ENCODE results near the gene PGBD1.

Gene PGBD1

GRCh38 chr6:28281288-28282064, at the start of gene PGBD1:
TSS of gene PGBD1 (plus strand) at chr6:28281572. CDS start at chr6:28283814, 2,242 bp downstream.
- DNase-seq: peak; percentile 43

GRCh38 chr6:28232785-28233184, 48.6 kb upstream of the PGBD1 start:
- no peak for DNase-seq

- DNase-seq: no peak
Observed at GRCh38 chr6:28235912-28236452, 45.4 kb upstream of the PGBD1 start.

- DNase-seq: no peak
Observed at GRCh38 chr6:28239636-28240035, 41.7 kb upstream of the PGBD1 start.

GRCh38 chr6:28240471-28240870, 40.9 kb upstream of the PGBD1 start:
- DNase-seq: no peak

- DNase-seq: no peak
Observed at GRCh38 chr6:28243946-28244345, 37.4 kb upstream of the PGBD1 start.

- DNase-seq: no peak
Observed at GRCh38 chr6:28245206-28245941, 36.0 kb upstream of the PGBD1 start.

GRCh38 chr6:28248916-28249315, 32.5 kb upstream of the PGBD1 start:
- no peak for DNase-seq

- no peak for DNase-seq
Observed at GRCh38 chr6:28250747-28251146, 30.6 kb upstream of the PGBD1 start.

GRCh38 chr6:28251661-28252008, 29.7 kb upstream of the PGBD1 start:
- no peak for DNase-seq

- peak; percentile 90 for DNase-seq
Observed at GRCh38 chr6:28252009-28252975, 29.1 kb upstream of the PGBD1 start, which contains the start of gene ZKSCAN4. TSS of gene ZKSCAN4 (minus strand) at chr6:28252269. CDS start at chr6:28251980, 289 bp downstream.

- no peak for DNase-seq
Observed at GRCh38 chr6:28254121-28254519, 27.3 kb upstream of the PGBD1 start.

- DNase-seq: no peak
Observed at GRCh38 chr6:28257042-28257441, 24.3 kb upstream of the PGBD1 start.

GRCh38 chr6:28258877-28259777, 22.2 kb upstream of the PGBD1 start, which contains the start of gene NKAPL:
TSS of gene NKAPL (plus strand) at chr6:28259297. CDS start at chr6:28259372, 75 bp downstream.
- DNase-seq: peak; percentile 58

GRCh38 chr6:28263922-28264321, 17.4 kb upstream of the PGBD1 start:
- no peak for DNase-seq

- no peak for DNase-seq
Observed at GRCh38 chr6:28264834-28265401, 16.5 kb upstream of the PGBD1 start.

GRCh38 chr6:28266563-28266961, 14.8 kb upstream of the PGBD1 start:
- no peak for DNase-seq

GRCh38 chr6:28266962-28267694, 14.2 kb upstream of the PGBD1 start, which contains the start of gene ZSCAN26:
TSS of gene ZSCAN26 (plus strand) at chr6:28267143. CDS start at chr6:28271920, 4,777 bp downstream.
- DNase-seq: peak; percentile 92

- DNase-seq: no peak
Observed at GRCh38 chr6:28267695-28268059, 13.7 kb upstream of the PGBD1 start.

GRCh38 chr6:28269492-28269891, 11.9 kb upstream of the PGBD1 start:
- DNase-seq: no peak

Measured in CD4-positive, alpha-beta T cell treated with Interleukin-17A for 1 hour (primary cell).